ENCODE measurements around the gene DOCK3.

The DOCK3 gene

GRCh38 chr3:50666837-50667236 is 7.9 kb upstream of the DOCK3 start:
- H3K9ac ChIP-seq (ENCODE audit: low read length) = no peak overlapping the region
- TF ChIP-seq EZH2phosphoT487 (IDR thresholded peaks at IDR 0.05; ENCODE audit: low read depth) (no peak), CTCF (IDR thresholded peaks at IDR 0.05; ENCODE audit: low read depth, low read length) (no peak)
- no peak overlapping the region for H3K4me2 ChIP-seq (ENCODE audit: low read length)
- H3K79me2 ChIP-seq (ENCODE audit: low read length) = no peaks in the 10 kb centered on the region
- H3K4me1 ChIP-seq (ENCODE audit: low read length) = peaks cover 5% of the 10 kb centered on the region
- H2AFZ ChIP-seq (ENCODE audit: low read depth, low read length) = no peak overlapping the region
- H3K36me3 ChIP-seq (replicated peaks; ENCODE audit: low read depth, low read length) = no peaks in the 10 kb centered on the region
- peaks cover 34% of the 10 kb centered on the region for H3K27me3 ChIP-seq (ENCODE audit: low read depth, low read length)
- no peak overlapping the region for H3K27ac ChIP-seq (ENCODE audit: low read length)
- no peaks in the 10 kb centered on the region for H4K20me1 ChIP-seq (ENCODE audit: insufficient read depth, low read length)
- H3K4me3 ChIP-seq (ENCODE audit: low read length) = no peak overlapping the region
- H3K9me3 ChIP-seq (ENCODE audit: insufficient read depth, low read length) = no peaks in the 10 kb centered on the region

GRCh38 chr3:50671331-50671730 is 3.4 kb upstream of the DOCK3 start:
- Histone ChIP-seq H4K20me1 (ENCODE audit: insufficient read depth, low read length) (0 out of 2 replicates have a peak, but pooled peaks cover 12% of the 10 kb centered on the region), H3K9ac (ENCODE audit: low read length) (no peak overlapping the region), H3K36me3 (replicated peaks; ENCODE audit: low read depth, low read length) (no peaks in the 10 kb centered on the region), H3K4me1 (ENCODE audit: low read length) (peaks cover 11% of the 10 kb centered on the region), H3K27ac (ENCODE audit: low read length) (no peak overlapping the region), H3K9me3 (ENCODE audit: insufficient read depth, low read length) (no peaks in the 10 kb centered on the region), H3K27me3 (ENCODE audit: low read depth, low read length) (peaks cover 60% of the 10 kb centered on the region), H3K4me3 (ENCODE audit: low read length) (no peak overlapping the region), H2AFZ (ENCODE audit: low read depth, low read length) (no peak overlapping the region), H3K4me2 (ENCODE audit: low read length) (no peak overlapping the region), H3K79me2 (ENCODE audit: low read length) (no peaks in the 10 kb centered on the region)
- TF ChIP-seq CTCF (IDR thresholded peaks at IDR 0.05; ENCODE audit: low read depth, low read length) (no peak), EZH2phosphoT487 (IDR thresholded peaks at IDR 0.05; ENCODE audit: low read depth) (no peak)

GRCh38 chr3:50672656-50673055 is 2.1 kb upstream of the DOCK3 start:
- Histone ChIP-seq H3K4me3 (ENCODE audit: low read length) (no peak overlapping the region), H4K20me1 (ENCODE audit: insufficient read depth, low read length) (0 out of 2 replicates have a peak, but pooled peaks cover 12% of the 10 kb centered on the region), H3K79me2 (ENCODE audit: low read length) (no peaks in the 10 kb centered on the region), H3K9me3 (ENCODE audit: insufficient read depth, low read length) (no peaks in the 10 kb centered on the region), H3K27ac (ENCODE audit: low read length) (no peak overlapping the region), H3K27me3 (ENCODE audit: low read depth, low read length) (peaks cover 60% of the 10 kb centered on the region), H2AFZ (ENCODE audit: low read depth, low read length) (no peak overlapping the region), H3K4me1 (ENCODE audit: low read length) (peaks cover 17% of the 10 kb centered on the region), H3K4me2 (ENCODE audit: low read length) (no peak overlapping the region), H3K9ac (ENCODE audit: low read length) (no peak overlapping the region), H3K36me3 (replicated peaks; ENCODE audit: low read depth, low read length) (no peaks in the 10 kb centered on the region)
- TF ChIP-seq EZH2phosphoT487 (IDR thresholded peaks at IDR 0.05; ENCODE audit: low read depth) (no peak), CTCF (IDR thresholded peaks at IDR 0.05; ENCODE audit: low read depth, low read length) (no peak)

- H3K4me3 ChIP-seq (ENCODE audit: low read length) = no peak overlapping the region
- peaks cover 54% of the 10 kb centered on the region for H3K27me3 ChIP-seq (ENCODE audit: low read depth, low read length)
- H3K79me2 ChIP-seq (ENCODE audit: low read length) = no peaks in the 10 kb centered on the region
- H3K9me3 ChIP-seq (ENCODE audit: insufficient read depth, low read length) = no peaks in the 10 kb centered on the region
- TF ChIP-seq CTCF (IDR thresholded peaks at IDR 0.05; ENCODE audit: low read depth, low read length) (no peak), EZH2phosphoT487 (IDR thresholded peaks at IDR 0.05; ENCODE audit: low read depth) (no peak)
- 0 out of 2 replicates have a peak, but pooled peaks cover 12% of the 10 kb centered on the region for H4K20me1 ChIP-seq (ENCODE audit: insufficient read depth, low read length)
- no peak overlapping the region for H2AFZ ChIP-seq (ENCODE audit: low read depth, low read length)
- no peak overlapping the region for H3K27ac ChIP-seq (ENCODE audit: low read length)
- H3K9ac ChIP-seq (ENCODE audit: low read length) = no peak overlapping the region
- no peak overlapping the region for H3K4me2 ChIP-seq (ENCODE audit: low read length)
- H3K36me3 ChIP-seq (replicated peaks; ENCODE audit: low read depth, low read length) = no peaks in the 10 kb centered on the region
- H3K4me1 ChIP-seq (ENCODE audit: low read length) = peaks cover 17% of the 10 kb centered on the region
Observed at GRCh38 chr3:50673931-50674330, 796 bp upstream of the DOCK3 start.
